Activated T-helper 1 cell treated with Interleukin-2 at 50 U/mL for 16 hours (primary cell): ENCODE measurements around the gene CFAP97D1.

Experiments used
- DNase-seq: peaks from one replicate; pipeline ENCODE4 v3.0.0-alpha.2; 2020; ENCODE audit warnings: low read depth

The CFAP97D1 gene

GRCh38 chr17:43780135-43780534, at the start of gene CFAP97D1:
CFAP97D1 (plus strand) TSS chr17:43780435; CDS start chr17:43780463, 28 bp downstream.
- DNase-seq = no peak

DNA sequence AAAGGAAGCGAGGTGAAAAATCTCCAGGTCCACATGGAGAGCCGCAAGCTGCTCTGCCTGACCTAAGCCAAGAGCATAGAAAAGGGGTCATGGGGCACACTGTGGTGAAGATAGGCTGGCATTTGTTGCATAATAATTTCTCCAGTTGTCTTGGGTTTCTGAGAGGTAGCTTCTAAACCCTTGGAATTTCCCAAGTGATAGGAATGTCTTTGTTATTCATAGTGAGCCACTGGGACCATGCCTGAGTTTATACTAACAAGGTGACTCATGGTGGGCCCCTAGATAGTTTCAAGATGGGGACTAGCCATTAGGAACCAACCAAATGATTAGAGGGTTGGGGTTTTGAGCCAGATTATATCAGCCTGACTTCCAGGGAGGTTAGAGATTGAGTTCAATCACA, 47.3 kb upstream of the CFAP97D1 start:
- DNase-seq = no peak

DNA sequence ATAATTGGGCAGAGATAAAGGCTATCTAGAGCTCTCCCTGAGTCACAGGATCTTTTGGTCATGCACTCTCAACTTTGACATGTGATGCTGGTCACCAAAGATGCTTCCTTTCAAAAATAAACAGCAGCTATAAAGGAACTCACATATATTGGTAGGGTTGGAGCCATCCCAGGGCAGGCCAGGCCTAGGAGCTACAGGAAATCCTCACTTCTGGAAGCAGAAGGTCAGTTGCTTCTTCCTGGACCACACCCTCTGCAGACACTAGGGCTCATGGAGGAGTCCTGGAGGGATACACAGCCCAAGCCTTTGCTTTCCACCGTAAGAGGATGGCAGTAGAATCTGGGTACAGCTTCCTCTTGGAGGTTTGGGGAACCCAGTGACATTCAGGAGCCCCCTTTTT, 46.3 kb upstream of the CFAP97D1 start:
- DNase-seq = no peak

DNA sequence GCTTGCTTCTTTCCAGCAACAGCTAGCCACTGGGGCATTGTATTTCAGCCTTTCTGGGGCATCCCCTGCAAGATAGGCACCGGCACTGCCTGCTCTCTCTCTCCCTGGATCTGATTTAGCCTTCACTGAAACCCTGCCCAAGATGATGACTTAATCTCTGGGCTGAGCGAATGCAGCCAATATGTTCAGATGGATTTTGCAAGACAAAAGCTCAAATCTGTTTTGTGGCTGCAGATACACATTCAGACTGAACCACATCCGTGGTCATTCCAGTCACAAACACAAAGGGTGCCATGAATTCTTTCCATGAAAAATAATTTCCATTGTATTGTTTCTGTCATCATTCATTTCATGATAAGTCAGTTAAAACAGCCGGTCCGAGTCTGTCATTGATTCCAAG, 45.9 kb upstream of the CFAP97D1 start:
- no peak for DNase-seq

GRCh38 chr17:43736389-43736788, 43.8 kb upstream of the CFAP97D1 start:
- no peak for DNase-seq

- DNase-seq = no peak
Measured at GRCh38 chr17:43737722-43738121, 42.5 kb upstream of the CFAP97D1 start.

- DNase-seq = no peak
Measured at GRCh38 chr17:43740541-43740940, 39.7 kb upstream of the CFAP97D1 start.

GRCh38 chr17:43741636-43742035, 38.6 kb upstream of the CFAP97D1 start:
- no peak for DNase-seq

GRCh38 chr17:43745541-43745940, 34.7 kb upstream of the CFAP97D1 start:
- DNase-seq = no peak

GRCh38 chr17:43750153-43750552, 30.1 kb upstream of the CFAP97D1 start:
- no peak for DNase-seq

GRCh38 chr17:43753493-43754129, 26.6 kb upstream of the CFAP97D1 start:
- no peak for DNase-seq

- DNase-seq = no peak
Measured at GRCh38 chr17:43754947-43755346, 25.3 kb upstream of the CFAP97D1 start.

GRCh38 chr17:43755389-43755875, 24.8 kb upstream of the CFAP97D1 start:
- DNase-seq = no peak

DNA sequence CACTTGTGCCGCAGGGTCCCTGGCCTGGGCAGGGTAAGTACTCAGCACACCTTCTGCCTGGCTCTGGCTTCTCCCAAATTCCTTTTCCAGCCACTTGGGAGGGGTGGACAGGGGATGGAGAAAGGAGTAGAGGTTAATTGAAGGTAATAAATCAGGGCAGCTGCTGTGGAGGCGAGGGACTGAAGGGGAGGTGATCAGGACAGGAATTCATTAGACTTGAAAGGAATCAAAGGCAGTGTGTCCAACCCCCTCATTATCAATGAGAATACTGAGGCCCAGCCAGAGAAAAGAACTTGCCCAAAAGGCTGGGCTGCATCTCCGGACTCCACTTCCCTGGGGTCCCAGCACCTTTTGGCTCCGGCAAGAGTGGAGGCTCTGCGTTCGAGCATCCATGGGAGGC, 24.0 kb upstream of the CFAP97D1 start:
- DNase-seq = no peak

DNA sequence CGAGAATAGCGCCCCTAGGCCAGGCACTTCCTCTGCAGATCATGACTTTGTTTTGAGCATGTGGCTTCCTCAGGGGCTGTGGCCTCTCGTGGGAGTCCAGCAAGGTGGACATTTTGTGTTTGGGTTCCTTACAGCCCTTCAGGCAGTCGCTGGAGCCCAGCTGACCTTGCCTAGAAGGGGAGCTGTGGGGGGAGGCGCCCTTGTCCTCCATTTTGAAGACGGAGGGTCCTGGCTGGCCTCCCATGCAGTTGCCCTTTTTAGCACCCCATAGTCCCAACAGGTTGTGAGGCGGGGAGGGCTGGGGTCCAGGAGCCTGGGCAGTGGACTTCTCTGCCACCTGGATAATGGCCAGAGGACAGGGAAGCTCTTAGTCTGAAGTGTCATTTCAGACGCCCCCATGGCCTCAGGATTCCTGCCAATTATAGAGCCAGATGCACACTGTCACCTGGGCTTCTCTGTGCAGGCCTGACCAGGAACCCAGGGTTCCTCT, 23.0 kb upstream of the CFAP97D1 start:
- DNase-seq = no peak

DNA sequence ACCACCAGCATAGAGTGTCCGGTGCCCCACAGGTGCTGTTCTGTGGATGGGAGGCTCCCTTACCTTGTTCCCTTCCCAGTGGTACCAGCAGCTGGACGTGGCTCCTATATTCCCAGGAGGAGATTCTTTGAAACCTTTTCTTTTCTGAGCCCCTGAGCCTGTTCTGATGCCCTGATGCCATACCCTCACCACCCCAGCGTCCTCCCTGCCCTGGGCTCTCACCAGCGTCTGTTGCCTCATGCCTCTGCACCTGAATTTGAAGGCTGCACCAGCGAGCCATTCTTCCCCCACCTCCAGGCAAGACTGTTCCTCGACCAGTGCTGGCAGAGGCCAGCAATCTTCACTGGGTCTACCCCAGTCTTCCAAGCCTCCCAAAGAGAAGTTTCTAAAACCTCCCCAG, 22.1 kb upstream of the CFAP97D1 start:
- no peak for DNase-seq

DNA sequence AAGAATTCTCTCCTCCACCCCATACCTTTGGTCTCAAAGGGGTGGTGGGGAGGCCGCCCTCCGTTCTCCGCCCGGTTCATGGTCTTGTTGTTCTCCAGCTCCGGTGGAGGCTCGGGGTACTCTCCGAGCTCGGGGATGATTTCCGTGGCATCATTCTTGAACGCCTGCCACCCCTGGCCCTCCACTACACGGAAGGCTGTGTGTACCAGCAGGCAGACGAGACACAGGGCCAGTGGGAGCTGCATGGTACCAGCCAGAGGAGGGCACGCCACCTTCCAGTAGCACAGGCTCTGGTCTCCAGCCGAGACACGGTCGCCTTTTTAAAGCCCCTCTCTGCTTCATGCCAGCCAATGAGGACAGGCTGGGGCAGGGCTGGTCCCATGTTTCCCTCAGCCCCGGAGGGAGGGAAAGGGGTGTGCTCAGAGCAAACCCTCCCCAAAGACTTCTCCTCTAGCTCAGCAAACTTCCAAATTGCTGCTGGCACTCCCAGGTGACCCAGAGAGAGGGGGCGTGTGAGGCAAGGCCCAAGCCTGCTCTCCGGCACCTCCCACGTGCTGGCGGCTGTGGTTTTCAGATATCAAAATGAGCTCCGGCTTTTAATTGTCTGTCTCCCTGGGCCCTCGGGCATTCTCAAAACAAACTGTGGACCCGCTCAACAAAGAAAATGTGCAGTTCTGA, 21.6 kb upstream of the CFAP97D1 start, which contains the start of gene SOST:
TSS of gene SOST (minus strand) at position 295 of the 678 bp plus-strand sequence. CDS start at position 245, 50 bp downstream.
- no peak for DNase-seq

DNA sequence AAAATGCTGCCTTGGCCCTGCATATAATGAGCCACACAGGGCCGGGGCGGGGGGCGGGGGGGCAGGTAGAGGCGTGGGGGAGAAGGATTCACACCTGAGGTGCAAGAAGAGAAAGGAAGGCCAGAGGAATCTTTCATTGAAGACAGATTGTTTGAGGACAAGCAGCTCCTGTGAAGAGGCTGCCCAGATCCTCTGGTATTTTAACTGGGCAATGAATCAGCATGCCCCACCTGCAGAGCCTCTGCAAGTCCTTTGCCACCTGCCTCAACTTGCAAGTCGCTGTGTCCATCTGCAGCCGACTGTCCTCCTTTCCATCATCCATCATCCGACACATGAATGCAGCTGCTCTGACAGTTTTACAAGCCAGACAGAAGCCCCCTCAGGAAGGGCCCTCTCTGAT, 20.4 kb upstream of the CFAP97D1 start:
- DNase-seq = no peak

DNA sequence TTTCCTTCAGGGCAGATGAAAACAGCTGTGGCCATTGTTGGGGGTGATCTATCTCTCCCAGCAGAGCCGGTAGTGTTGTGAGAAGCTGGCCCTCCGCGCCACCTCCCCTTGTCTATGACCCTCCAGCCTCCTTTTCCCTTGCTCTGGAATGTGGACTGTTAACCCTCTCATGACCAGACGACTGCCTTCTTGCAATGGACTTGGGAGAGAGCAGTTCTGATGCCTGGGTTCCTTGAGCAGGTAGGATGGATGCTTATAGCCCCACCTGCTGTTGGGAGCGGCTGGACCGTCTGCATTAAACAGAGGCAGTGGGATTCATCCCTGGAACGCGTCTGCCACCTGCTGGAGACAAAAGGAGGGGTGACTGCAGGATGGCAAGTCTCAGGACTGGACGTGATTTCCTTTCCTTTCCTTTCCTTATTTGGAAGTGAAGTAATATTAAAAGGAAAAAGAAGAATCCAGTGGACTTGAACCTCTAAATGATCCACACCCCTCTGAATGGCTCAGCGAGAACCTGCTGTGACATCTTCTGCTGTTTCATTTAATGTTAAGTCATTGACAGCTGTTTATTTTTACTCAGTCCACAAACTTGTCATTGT, 19.9 kb upstream of the CFAP97D1 start:
- DNase-seq = peak; percentile 75

DNA sequence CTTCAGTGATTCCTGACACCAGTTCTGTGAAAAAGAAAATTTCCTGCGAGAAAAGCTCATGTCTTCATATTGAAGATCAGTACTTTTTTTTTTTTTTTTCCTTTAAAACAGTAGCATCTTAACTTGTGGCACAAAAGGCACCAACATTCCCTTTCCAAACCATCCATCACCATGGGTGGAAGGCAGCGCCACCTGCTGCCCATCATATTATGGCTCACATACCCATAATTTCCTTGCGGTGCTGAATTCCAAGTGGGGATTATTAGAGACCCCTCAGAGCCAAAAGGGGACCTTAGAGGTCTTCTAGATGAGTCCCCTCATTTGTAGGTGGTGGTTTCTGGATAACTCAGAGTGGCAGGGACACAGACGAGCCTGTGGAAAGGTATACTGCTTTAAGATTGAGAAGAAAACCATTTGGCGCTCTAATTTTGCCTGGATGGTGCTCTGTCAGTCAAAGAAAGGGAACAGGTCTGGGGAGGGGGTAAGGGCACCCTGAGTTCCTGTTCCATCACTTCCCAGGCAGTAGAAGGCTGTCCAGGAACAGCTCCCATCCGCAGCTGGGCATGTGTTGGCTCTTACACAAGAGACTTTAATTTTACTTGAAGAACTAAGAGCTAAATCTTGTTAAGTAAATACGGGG, 13.7 kb upstream of the CFAP97D1 start:
- DNase-seq = peak; percentile 15

DNA sequence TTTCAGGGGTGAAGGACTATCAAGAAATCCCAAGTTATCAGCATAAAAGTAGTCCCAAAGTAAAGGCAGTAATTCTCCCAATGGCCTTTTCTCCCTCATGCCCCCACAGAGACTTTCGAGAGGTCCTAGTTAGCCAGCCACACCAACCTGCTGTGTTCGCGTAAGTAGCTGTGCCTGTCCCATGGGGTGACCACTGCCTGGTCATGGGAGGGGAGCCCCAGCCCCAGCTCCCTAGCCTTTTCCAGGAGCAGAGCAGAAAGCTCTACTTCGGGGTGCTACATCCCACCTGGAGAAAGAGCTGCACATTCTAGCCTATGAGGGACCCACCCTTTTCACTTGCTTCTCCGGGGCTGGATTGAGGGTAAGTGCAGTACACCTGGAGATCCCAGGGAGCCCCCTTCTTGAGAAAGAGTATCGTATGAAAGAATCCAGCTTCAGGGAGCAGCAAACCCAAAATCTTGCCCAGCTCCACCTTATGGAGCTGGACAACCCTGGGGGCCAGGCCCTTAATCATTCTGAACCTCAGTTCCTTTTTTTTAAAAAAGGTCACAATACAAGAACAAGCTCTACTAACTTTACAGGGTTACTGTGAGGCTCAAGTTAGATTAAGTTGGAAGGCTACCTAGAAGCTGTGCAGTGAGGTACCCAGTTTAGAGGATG, 13.1 kb upstream of the CFAP97D1 start:
- DNase-seq = no peak

- DNase-seq = no peak
Measured at GRCh38 chr17:43767713-43768059, 12.5 kb upstream of the CFAP97D1 start.
